Midbrain (tissue), 1 donor: ENCODE measurements around the gene OR10C1.

Source experiments
- DNase-seq: peaks from one replicate; lab custom pipeline; 2025; lab: John Stamatoyannopoulos, UW

OR10C1 gene

GRCh38 chr6:29477923-29478450 is 38.9 kb downstream of the OR10C1 start:
- no peak for DNase-seq

GRCh38 chr6:29478740-29479139 is 39.6 kb downstream of the OR10C1 start:
- no peak for DNase-seq

DNA sequence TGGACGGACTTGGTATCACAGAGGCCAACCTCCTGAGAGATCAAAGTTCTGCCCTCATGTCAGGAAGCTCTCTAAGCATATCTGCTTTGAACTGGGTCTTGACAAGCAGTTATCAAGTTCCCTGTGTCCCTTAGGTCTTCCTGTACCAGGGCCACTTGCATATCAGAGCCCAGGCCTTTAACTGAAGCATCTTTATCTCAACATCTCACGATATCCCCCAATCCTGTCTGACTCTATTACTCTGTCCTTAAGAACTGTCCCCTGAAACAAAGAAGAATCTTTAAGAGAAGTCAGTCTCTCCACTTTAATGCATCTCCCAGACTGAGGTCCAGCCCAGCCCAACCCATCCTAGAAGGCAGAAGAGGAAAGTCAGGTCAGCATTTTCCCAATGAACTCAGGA is 40.5 kb downstream of the OR10C1 start:
- DNase-seq = no peak

DNA sequence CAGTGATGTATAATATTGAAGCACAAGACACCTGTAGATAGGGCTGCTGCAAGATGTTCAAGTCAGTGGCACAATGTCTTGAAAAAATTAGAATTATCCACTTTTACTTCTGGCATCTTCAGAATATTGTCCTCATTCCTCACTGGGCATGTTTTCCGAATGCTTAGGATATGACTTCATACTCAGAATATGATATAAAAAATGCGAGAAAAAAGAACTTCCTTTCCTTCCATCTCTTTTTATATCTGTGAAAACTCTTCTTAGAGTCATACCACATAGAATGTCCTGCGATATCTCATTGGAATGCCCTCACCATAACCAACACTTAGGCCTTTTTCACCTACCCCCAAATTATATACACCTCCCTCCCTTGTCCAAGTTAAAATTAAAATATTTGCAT is 44.1 kb downstream of the OR10C1 start:
- no peak for DNase-seq

GRCh38 chr6:29483735-29484134 is 44.6 kb downstream of the OR10C1 start:
- no peak for DNase-seq

- DNase-seq = no peak
Measured at GRCh38 chr6:29486577-29486976, 47.5 kb downstream of the OR10C1 start.

GRCh38 chr6:29487131-29487530 is 48.0 kb downstream of the OR10C1 start:
- DNase-seq = no peak

DNA sequence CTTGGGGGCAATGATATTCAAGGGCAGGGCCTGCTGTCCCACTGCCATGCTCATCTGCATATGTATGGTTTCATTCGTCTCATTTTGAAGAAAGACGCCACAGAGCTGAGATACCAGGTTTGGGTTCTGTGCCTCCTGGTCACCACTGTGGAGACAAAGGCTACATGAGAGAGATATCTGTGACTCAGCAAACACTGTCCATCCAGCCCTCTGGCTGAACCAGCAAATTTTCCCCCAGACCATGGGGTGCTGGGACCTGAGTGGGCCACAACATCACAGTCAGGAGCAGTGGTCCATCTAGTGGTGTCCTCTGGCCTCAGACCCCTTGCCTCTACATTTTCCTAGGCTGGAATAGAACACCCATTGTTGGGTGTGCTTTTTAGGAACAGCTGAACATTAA is 48.6 kb downstream of the OR10C1 start, which contains the start of gene MAS1L:
TSS of gene MAS1L (minus strand) at position 297 of the 400 bp plus-strand sequence. CDS start at position 243, 54 bp downstream.
- DNase-seq = no peak

GRCh38 chr6:29488874-29489273 is 49.8 kb downstream of the OR10C1 start:
- no peak for DNase-seq

DNA sequence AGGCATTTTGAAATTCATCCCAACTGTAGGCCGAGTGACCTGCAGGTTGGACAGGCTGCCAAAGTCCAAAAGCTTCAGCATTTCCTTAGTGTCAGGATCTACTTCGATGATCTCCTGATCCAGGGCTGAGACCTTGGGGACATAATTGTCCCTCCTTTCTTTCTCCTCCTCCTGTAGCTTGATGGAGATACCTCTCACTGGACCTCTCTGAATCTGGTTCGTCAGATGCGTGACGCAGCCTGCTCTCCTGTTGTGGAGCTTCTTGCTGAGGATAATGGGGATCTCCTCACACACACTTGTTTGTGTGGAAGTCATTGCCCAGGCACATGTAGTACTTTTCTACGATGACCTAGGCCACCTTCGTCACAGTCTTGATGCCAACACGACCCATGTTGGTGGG is 50.2 kb downstream of the OR10C1 start:
- no peak for DNase-seq

DNA sequence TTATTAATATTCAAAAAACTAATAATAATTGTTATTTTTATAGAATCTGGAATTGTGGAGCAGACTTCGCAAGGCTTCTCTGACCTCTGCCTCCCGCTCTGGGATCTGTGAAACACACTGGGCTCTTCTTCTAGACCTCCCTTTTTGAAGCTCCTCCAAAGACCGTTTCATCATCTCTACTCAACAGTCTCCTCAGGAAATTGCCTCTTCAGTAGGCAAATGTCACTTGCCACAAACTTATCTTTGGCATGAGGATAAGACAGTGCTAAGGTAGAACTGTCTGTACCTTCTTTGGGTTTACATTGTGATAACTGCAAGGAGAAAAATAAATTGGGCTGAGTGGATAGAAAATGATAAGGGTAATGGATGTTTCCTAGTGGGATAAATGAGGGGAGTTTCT is 50.9 kb downstream of the OR10C1 start:
- no peak for DNase-seq

- no peak for DNase-seq
Measured at GRCh38 chr6:29490552-29490951, 51.4 kb downstream of the OR10C1 start.
